ENCODE data around the gene GLRA2. TPM values are rescaled to one million over a fixed set of nuclear protein-coding genes. Genes with fewer than 3 reads are reported as not detected.
"Not testable (repeated sequence)": the region's sequence is repeated elsewhere in the genome, so short reads cannot be mapped to it uniquely, and the experiment has no call there.

GLRA2 gene
- total RNA-seq, 2 experiments from 2014 or later, result not detected

DNA sequence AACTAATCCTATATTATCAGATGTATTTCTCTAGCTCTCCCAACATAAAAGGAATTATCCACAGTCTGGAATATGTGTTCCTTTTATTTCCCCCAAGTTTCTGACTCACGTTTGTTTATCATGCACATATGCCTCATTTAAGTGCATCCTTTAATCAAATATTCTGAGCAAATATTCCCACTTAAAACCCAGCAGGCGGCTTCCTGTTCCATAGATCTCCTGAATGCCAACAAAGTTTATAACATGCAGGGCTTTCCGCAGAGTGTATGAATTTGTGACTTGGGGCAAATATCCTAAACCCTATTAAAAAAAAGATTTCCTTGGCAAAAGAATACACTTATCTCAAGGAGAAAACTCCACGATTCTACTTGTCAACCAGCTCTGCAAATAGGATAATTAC lies 16.9 kb downstream of the GLRA2 start:
- Mint-ChIP-seq H3K27ac (no peak overlapping the region), H3K4me3 (no peak overlapping the region), H3K36me3 (ENCODE audit: low read depth) (no peaks in the 10 kb centered on the region), H3K27me3 (no peaks in the 10 kb centered on the region), H3K9me3 (no peaks in the 10 kb centered on the region), H3K4me1 (no peaks in the 10 kb centered on the region)
- no peak for DNase-seq
- CTCF ChIA-PET, result no interaction called here
- POLR2A ChIA-PET, result no interaction called here

DNA sequence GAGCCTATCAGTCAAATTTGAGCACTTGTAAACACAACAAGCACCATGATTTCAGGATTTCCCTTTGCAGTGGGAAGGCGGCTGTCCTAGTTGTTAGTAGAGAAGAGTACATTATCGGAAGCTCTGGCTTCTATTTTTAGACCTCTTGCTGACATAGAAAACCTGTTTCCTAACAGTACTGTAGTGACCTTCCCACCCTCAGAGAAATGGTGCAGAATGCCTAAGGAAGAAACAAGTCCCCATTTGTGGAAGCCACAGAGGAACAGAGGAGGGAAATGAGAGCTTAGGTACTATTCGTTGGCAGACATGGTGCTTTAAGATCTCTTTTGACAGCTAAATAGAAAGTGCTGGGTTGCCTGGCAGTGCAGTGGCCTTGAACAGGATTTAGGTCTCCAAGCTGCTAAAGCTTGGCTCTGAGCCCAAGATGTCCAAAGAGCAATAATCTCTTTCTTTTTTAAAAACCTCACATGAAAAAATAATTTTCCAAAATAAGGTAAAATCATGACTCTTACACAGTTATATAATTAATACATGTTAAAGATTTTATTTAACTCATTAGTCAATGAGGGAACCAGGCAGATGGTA lies 24.9 kb downstream of the GLRA2 start:
- H3K36me3 Mint-ChIP-seq (ENCODE audit: low read depth), result no peaks in the 10 kb centered on the region
- no peak overlapping the region for H3K27ac Mint-ChIP-seq
- ChIA-PET POLR2A (no interaction called here), CTCF (no interaction called here)
- no peaks in the 10 kb centered on the region for H3K9me3 Mint-ChIP-seq
- DNase-seq, result no peak
- H3K4me1 Mint-ChIP-seq, result no peaks in the 10 kb centered on the region
- peaks cover 2% of the 10 kb centered on the region for H3K27me3 Mint-ChIP-seq
- no peak overlapping the region for H3K4me3 Mint-ChIP-seq

DNA sequence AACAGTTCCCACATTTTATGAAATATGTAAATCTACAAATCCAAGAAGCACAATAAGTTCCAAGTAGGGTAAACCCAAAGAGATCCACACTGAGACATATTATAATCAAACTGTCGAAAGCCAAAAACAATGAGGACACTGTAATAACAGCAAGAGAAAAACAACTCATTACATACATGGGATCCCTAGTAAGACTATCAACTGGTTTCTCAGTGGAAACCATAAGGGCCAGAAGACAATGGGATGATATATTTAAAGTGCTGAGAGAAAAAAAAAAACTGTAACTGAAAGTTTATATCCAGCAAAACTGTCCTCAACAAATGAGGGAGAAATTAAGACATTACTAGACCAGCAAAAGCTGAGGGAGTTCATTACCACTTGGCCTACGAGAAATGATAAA lies 34.7 kb downstream of the GLRA2 start:
- no peaks in the 10 kb centered on the region for H3K9me3 Mint-ChIP-seq
- H3K4me3 Mint-ChIP-seq, result no peak overlapping the region
- ChIA-PET POLR2A (no interaction called here), CTCF (no interaction called here)
- H3K4me1 Mint-ChIP-seq, result no peaks in the 10 kb centered on the region
- no peak for DNase-seq
- no peaks in the 10 kb centered on the region for H3K36me3 Mint-ChIP-seq (ENCODE audit: low read depth)
- H3K27ac Mint-ChIP-seq, result no peak overlapping the region
- no peaks in the 10 kb centered on the region for H3K27me3 Mint-ChIP-seq

DNA sequence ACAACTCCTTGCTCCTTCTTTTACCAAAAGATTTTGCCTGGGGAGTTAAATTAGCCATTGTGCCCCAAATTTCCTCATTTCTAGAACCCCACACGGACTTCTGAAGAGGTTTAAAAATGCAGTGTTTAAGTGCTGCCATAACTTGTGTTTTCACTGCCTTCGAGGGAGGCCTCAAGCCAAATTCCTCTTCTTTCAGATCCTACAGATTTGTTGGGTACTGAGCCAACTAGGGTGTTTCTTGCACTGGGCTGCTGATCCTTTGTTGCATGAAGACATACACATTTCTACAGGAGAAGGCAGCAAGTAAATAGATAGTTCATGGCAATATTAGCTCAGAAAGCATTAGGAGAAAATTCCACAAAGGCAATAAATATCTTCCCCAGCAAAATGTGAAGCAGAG lies 43.8 kb downstream of the GLRA2 start:
- POLR2A ChIA-PET, result no interaction called here

DNA sequence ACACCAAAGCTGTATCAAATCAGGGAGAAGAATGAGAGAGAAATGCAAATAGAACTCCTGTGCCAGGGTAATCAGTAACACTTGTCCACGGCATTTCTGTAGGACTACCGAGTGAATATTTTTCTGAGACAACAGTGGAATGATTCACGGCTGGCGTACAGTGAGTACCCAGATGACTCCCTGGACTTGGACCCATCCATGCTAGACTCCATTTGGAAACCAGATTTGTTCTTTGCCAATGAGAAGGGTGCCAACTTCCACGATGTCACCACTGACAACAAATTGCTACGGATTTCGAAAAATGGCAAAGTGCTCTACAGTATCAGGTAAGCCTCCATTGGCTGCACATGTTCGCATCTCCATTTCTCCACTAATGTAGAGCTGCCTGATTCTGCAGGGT lies 51.7 kb downstream of the GLRA2 start:
- no peaks in the 10 kb centered on the region for H3K27me3 Mint-ChIP-seq
- H3K9me3 Mint-ChIP-seq, result peaks cover 2% of the 10 kb centered on the region
- no peaks in the 10 kb centered on the region for H3K4me1 Mint-ChIP-seq
- H3K27ac Mint-ChIP-seq, result no peak overlapping the region
- no peak overlapping the region for H3K4me3 Mint-ChIP-seq
- ChIA-PET CTCF (no interaction called here), POLR2A (no interaction called here)
- DNase-seq, result no peak
- H3K36me3 Mint-ChIP-seq (ENCODE audit: low read depth), result no peaks in the 10 kb centered on the region

More for the DNA sequence above, 43.8 kb downstream of the GLRA2 start:
- Mint-ChIP-seq H3K4me1 (no peaks in the 10 kb centered on the region), H3K4me3 (no peak overlapping the region), H3K9me3 (no peaks in the 10 kb centered on the region), H3K27me3 (no peaks in the 10 kb centered on the region), H3K36me3 (ENCODE audit: low read depth) (no peaks in the 10 kb centered on the region), H3K27ac (no peak overlapping the region)
- no peak for DNase-seq
- CTCF ChIA-PET, result no interaction called here

DNA sequence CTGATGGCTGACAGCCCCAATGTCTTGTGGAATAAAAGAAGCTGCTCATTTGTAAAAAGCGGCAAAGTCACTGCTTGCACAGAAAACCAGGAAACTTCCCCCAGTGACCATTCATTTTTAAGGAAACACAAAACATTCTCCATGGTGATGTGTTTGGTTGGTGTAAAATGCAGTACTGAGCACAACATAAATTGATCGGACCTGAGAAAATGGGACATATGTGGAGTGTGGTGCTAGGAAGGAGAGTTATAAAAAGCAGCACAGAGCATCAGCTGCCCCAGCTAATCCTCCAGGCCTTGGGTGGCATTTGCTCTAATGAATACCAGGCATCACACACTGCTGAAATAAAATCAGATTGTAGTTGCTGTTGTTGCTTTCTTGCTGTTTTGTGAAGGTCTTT lies 55.2 kb downstream of the GLRA2 start:
- H3K4me3 Mint-ChIP-seq, result no peak overlapping the region
- no peak overlapping the region for H3K27ac Mint-ChIP-seq
- CTCF ChIA-PET, result no interaction called here

DNA sequence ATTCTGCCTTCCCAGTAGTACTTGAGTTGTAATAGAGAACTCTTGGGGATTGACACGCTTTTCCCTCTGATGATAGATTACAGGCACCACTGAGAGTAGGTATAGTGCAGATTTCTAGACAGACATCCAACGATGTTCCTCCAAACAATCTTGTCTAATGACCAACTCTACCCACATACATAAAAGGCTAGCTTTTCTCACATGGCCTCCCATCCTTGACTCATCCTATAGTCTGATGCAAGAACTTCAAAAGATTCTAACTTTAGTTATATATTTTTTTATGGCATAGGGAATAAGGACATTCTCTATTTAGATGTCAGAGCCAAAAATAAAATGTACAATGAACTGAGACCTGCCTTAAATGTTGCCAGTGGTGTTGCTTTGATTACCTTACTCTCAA lies 60.9 kb downstream of the GLRA2 start:
- no peaks in the 10 kb centered on the region for H3K36me3 Mint-ChIP-seq (ENCODE audit: low read depth)
- no peak for DNase-seq
- H3K4me3 Mint-ChIP-seq, result no peak overlapping the region
- H3K27me3 Mint-ChIP-seq, result no peaks in the 10 kb centered on the region
- no peak overlapping the region for H3K27ac Mint-ChIP-seq
- ChIA-PET POLR2A (no interaction called here), CTCF (no interaction called here)
- H3K9me3 Mint-ChIP-seq, result no peaks in the 10 kb centered on the region
- no peaks in the 10 kb centered on the region for H3K4me1 Mint-ChIP-seq

More for the DNA sequence above, 55.2 kb downstream of the GLRA2 start:
- Mint-ChIP-seq H3K36me3 (ENCODE audit: low read depth) (no peaks in the 10 kb centered on the region), H3K4me1 (no peaks in the 10 kb centered on the region), H3K27me3 (no peaks in the 10 kb centered on the region), H3K9me3 (peaks cover 2% of the 10 kb centered on the region)
- DNase-seq, result no peak
- POLR2A ChIA-PET, result no interaction called here

DNA sequence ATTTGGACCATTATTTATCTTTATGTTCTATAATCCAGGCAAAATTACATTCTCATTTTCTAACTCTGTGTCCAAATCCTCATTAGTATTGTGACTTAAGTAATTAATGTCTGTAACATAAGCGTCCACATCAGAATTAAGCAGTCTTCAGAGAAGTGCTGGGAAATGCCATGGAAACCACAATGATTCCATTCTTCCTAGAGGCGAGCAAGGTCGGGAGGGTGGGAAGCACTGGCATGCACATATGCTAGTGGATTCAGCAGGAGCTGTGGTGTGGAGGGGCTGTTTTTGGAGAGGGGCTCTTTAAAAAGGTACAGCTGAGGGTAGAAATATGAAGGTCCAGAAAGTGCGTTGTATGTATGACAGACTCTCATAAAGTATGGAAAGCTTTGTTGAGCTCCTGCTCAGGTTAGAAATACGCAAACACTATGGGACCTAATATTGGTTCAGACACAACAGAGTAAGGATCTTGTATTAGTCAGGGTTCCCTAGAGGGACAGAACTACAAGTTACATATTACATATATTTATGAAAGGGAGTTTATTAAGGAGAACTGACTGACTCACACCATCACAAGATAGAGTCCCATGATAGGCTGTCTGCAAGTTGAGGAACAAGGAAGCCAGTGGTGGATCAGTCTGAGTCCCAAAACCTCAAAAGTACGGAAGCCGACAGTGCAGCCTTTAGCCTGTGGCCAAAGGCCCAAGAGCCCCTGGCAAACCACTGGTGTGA lies 61.5 kb downstream of the GLRA2 start:
- no peaks in the 10 kb centered on the region for H3K36me3 Mint-ChIP-seq (ENCODE audit: low read depth)
- no peaks in the 10 kb centered on the region for H3K9me3 Mint-ChIP-seq
- no peak overlapping the region for H3K4me3 Mint-ChIP-seq
- ChIA-PET CTCF (no interaction called here), POLR2A (no interaction called here)
- H3K27me3 Mint-ChIP-seq, result no peaks in the 10 kb centered on the region
- DNase-seq, result no peak
- H3K4me1 Mint-ChIP-seq, result no peaks in the 10 kb centered on the region
- no peak overlapping the region for H3K27ac Mint-ChIP-seq

DNA sequence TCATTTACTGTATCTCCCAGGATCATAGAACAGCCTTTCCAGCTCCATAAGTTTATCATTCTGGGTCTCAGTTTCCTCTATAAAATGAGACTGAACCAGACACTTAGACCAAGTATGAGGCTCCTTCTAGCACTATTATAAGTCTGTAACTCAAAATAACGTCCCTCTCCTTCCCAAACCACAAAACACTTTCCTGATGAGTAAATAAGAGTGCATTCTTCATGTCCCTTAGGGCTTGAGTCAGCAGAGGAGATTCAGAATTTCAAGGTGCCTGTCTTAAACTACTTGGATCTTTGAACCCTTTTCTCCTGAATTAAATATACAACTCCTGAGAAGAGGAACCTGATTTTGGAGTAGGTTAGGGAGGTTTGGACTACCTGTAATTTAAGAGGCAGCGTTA lies 62.6 kb downstream of the GLRA2 start:
- no peaks in the 10 kb centered on the region for H3K9me3 Mint-ChIP-seq
- DNase-seq, result no peak
- CTCF ChIA-PET, result no interaction called here
- H3K4me3 Mint-ChIP-seq, result no peak overlapping the region
- H3K4me1 Mint-ChIP-seq, result no peaks in the 10 kb centered on the region
- POLR2A ChIA-PET, result no interaction called here
- peaks cover under 1% of the 10 kb centered on the region for H3K27me3 Mint-ChIP-seq
- no peaks in the 10 kb centered on the region for H3K36me3 Mint-ChIP-seq (ENCODE audit: low read depth)
- H3K27ac Mint-ChIP-seq, result no peak overlapping the region

DNA sequence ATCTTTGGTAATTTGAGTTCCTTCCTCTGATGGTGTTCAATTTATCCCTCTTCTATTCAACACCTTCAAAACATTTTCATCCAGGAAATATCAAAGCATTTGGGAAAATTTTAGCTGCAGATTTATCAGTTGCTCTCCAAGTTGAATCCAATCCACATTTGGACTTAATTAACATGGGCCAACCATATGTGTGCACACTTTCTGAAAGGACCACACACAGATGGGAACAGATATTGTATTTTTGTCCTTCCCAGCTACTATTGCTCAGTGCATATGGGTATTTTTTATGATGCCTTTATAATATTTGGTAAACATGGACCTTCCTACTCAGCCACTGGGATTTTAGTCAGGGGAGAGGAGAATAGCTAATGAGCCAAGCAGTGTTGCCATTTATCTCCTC lies 65.2 kb downstream of the GLRA2 start:
- Mint-ChIP-seq H3K36me3 (ENCODE audit: low read depth) (no peaks in the 10 kb centered on the region), H3K27me3 (peaks cover 2% of the 10 kb centered on the region), H3K27ac (no peak overlapping the region), H3K4me3 (no peak overlapping the region), H3K9me3 (no peaks in the 10 kb centered on the region), H3K4me1 (no peaks in the 10 kb centered on the region)
- DNase-seq, result no peak
- CTCF ChIA-PET, result no interaction called here
- POLR2A ChIA-PET, result interaction anchor here (0.6 kb wide), 1 partner anchor 886 kb away, joined by 4 read pairs; no protein-coding TSS in a partner anchor

DNA sequence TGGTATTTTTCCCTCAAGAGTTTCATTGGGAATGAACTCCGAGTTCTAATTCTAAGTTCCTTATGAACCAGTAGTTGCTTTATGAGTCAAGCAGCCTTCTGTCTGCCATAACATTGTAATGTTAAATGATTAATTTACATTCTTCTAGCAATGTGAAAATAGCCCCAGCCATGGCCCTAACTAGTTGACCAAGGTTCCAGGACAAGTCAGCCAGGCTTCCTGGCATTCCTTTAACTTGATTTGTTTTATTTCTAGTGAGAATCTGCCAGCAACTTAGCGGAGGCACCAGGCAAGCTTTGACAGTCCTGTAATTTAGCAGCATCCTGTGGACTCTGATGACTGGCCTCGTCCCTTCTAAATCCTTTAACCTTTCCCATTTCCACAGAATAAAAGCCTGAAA lies 69.0 kb downstream of the GLRA2 start:
- H3K4me3 Mint-ChIP-seq, result no peak overlapping the region
- H3K27ac Mint-ChIP-seq, result no peak overlapping the region
- peaks cover 2% of the 10 kb centered on the region for H3K27me3 Mint-ChIP-seq
- ChIA-PET POLR2A (no interaction called here), CTCF (no interaction called here)
- no peaks in the 10 kb centered on the region for H3K36me3 Mint-ChIP-seq (ENCODE audit: low read depth)
- H3K9me3 Mint-ChIP-seq, result no peaks in the 10 kb centered on the region
- DNase-seq, result no peak
- no peaks in the 10 kb centered on the region for H3K4me1 Mint-ChIP-seq

DNA sequence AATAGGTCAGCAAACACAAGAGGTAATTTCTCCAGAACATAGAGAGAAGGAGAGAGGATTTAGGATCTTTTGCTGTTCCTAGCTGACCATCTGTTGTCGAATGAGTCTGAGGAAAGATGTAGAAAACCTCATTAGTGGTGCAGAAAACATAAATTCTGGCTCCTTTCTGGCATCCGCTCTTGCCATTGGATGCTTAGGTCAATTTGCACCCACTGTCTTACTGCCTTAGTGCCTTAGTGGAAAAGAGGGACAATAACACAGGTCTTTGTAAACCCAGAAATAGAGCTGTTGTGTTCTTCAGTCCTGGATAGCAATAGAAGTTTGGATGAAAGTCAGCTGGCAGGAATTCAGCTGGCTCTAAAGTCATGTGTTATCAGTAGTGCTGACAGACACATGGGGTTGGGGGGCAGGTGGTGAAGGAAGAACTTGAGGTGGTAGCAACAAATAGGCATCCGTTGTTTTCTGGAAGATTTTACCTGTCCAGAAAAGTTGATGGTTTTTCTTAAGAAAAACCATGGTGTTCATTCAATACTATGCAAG lies 78.2 kb downstream of the GLRA2 start:
- no peak overlapping the region for H3K4me3 Mint-ChIP-seq
- H3K27ac Mint-ChIP-seq, result no peak overlapping the region
- no peaks in the 10 kb centered on the region for H3K9me3 Mint-ChIP-seq
- CTCF ChIA-PET, result no interaction called here
- no peaks in the 10 kb centered on the region for H3K27me3 Mint-ChIP-seq
- H3K4me1 Mint-ChIP-seq, result no peaks in the 10 kb centered on the region
- POLR2A ChIA-PET, result no interaction called here
- no peaks in the 10 kb centered on the region for H3K36me3 Mint-ChIP-seq (ENCODE audit: low read depth)
- DNase-seq, result no peak

DNA sequence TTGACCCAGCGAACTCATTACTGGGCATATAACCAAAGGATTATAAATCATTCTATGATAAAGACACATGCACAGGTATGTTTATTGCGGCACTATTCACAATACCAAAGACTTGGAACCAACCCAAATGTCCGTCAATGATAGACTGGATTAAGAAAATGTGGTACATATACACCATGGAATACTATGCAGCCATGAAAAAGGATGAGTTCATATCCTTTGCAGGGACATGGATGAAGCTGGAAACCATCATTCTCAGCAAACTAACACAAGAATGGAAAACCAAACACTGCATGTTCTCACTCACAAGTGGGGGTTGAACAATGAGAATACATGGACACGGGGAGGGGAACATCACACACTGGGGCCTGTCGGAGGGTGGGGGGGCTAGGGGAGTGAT lies 83.1 kb downstream of the GLRA2 start:
- H3K4me3 Mint-ChIP-seq; H3K4me1 Mint-ChIP-seq; DNase-seq; H3K36me3 Mint-ChIP-seq (ENCODE audit: low read depth); CTCF ChIA-PET; H3K27ac Mint-ChIP-seq; H3K9me3 Mint-ChIP-seq; POLR2A ChIA-PET; H3K27me3 Mint-ChIP-seq: not testable (repeated sequence)

DNA sequence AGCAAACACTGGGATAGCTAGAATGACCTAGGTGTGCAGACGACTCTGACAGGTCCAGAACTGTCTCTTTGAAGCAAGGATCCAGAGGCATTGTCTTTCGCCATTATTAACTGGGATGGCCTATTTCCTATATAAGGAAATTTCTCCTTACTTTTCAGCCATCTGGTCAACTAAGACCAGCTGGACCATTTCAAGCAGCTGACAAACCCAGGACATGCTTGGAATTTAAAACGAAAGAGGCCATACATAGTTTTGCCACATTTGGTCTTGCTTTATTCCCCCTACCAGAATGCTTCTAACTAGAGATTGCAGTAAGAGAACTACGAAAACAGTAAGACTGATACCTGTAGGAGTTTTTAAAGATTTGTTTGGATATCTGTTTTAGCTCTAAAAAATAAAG lies 87.0 kb downstream of the GLRA2 start:
- Mint-ChIP-seq H3K27me3 (no peaks in the 10 kb centered on the region), H3K9me3 (no peaks in the 10 kb centered on the region), H3K36me3 (ENCODE audit: low read depth) (no peaks in the 10 kb centered on the region), H3K27ac (no peak overlapping the region), H3K4me1 (no peaks in the 10 kb centered on the region), H3K4me3 (no peak overlapping the region)
- CTCF ChIA-PET, result no interaction called here
- DNase-seq, result no peak
- POLR2A ChIA-PET, result no interaction called here
